ENCODE measurements around the gene MAPKAPK3.

The MAPKAPK3 gene

DNA sequence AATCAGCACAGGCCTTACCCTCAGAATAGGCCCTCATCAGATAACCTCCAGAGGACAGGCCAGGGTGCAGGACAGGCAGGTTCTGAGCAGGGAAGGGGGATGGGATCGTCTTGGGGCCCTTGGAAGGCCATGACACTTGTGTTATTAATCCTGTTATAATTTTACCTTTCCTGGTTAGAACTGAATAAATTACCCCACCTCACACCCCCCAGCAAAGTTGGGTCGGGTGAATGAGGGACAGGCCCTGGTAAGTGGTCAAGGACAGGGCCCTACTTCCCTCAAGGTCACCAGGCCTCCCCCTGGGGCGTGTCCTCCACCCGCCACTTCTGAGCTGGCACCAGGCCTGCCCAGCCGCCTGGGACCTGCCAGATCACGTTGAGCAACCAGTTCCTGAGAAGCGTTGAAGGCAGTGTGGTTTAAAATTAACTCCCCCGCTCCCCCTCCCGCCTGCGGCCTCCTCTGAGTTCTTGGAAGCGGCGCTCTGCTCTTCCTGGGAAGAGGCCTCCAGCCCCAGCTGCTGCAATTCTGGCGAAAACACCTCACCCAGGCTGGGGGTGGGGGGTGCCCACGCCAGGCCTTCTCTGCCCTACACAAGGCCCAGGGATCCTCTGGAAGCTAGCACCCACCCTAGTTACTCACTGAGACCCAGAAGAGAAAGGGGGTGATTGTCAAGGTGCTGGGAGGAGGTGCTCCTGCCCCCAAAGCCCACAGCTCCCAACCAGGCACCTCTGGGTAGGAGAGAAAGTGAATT, 15.9 kb upstream of the MAPKAPK3 start:
- TF ChIP-seq RAD21 (IDR thresholded peaks at IDR 0.05; ENCODE audit: low read depth) (no peak), EP300 (IDR thresholded peaks at IDR 0.05; ENCODE audit: borderline replicate concordance) (peak; percentile 62; the same call in 1 of the 2 replicates), TCF12 (IDR thresholded peaks at IDR 0.05; ENCODE audit: low read depth) (peak; percentile 83), NFIC (IDR thresholded peaks at IDR 0.05) (peak; percentile 95), CREB1 (IDR thresholded peaks at IDR 0.05; ENCODE audit: low read depth) (no peak), EGR1 (IDR thresholded peaks at IDR 0.05) (peak; percentile 51; the same call in 1 of the 2 replicates), TAF1 (IDR thresholded peaks at IDR 0.05; ENCODE audit: low read depth) (0 out of 2 replicates have a peak, but pooled peaks have one; percentile 27), CEBPB (IDR thresholded peaks at IDR 0.05) (peak; percentile 93), ZBTB7A (IDR thresholded peaks at IDR 0.05; ENCODE audit: low read depth) (0 out of 2 replicates have a peak, but pooled peaks have one; percentile 58), FOXM1 (IDR thresholded peaks at IDR 0.05; ENCODE audit: borderline replicate concordance, low read depth) (peak; percentile 66; the same call in 1 of the 2 replicates), YY1 (IDR thresholded peaks at IDR 0.05; ENCODE audit: low read depth) (0 out of 2 replicates have a peak, but pooled peaks have one; percentile 39), TEAD4 (IDR thresholded peaks at IDR 0.05) (peak; percentile 55)
- TF ChIP-seq, protein P1, sequence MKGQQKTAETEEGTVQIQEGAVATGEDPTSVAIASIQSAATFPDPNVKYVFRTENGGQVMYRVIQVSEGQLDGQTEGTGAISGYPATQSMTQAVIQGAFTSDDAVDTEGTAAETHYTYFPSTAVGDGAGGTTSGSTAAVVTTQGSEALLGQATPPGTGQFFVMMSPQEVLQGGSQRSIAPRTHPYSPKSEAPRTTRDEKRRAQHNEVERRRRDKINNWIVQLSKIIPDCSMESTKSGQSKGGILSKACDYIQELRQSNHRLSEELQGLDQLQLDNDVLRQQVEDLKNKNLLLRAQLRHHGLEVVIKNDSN (IDR thresholded peaks at IDR 0.05) = peak; percentile 44
- TF ChIP-seq, protein P2, sequence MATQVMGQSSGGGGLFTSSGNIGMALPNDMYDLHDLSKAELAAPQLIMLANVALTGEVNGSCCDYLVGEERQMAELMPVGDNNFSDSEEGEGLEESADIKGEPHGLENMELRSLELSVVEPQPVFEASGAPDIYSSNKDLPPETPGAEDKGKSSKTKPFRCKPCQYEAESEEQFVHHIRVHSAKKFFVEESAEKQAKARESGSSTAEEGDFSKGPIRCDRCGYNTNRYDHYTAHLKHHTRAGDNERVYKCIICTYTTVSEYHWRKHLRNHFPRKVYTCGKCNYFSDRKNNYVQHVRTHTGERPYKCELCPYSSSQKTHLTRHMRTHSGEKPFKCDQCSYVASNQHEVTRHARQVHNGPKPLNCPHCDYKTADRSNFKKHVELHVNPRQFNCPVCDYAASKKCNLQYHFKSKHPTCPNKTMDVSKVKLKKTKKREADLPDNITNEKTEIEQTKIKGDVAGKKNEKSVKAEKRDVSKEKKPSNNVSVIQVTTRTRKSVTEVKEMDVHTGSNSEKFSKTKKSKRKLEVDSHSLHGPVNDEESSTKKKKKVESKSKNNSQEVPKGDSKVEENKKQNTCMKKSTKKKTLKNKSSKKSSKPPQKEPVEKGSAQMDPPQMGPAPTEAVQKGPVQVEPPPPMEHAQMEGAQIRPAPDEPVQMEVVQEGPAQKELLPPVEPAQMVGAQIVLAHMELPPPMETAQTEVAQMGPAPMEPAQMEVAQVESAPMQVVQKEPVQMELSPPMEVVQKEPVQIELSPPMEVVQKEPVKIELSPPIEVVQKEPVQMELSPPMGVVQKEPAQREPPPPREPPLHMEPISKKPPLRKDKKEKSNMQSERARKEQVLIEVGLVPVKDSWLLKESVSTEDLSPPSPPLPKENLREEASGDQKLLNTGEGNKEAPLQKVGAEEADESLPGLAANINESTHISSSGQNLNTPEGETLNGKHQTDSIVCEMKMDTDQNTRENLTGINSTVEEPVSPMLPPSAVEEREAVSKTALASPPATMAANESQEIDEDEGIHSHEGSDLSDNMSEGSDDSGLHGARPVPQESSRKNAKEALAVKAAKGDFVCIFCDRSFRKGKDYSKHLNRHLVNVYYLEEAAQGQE (IDR thresholded peaks at IDR 0.05; ENCODE audit: low read depth) = no peak
- TF ChIP-seq, protein P3, sequence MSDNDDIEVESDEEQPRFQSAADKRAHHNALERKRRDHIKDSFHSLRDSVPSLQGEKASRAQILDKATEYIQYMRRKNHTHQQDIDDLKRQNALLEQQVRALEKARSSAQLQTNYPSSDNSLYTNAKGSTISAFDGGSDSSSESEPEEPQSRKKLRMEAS (IDR thresholded peaks at IDR 0.05) = peak; percentile 83

DNA sequence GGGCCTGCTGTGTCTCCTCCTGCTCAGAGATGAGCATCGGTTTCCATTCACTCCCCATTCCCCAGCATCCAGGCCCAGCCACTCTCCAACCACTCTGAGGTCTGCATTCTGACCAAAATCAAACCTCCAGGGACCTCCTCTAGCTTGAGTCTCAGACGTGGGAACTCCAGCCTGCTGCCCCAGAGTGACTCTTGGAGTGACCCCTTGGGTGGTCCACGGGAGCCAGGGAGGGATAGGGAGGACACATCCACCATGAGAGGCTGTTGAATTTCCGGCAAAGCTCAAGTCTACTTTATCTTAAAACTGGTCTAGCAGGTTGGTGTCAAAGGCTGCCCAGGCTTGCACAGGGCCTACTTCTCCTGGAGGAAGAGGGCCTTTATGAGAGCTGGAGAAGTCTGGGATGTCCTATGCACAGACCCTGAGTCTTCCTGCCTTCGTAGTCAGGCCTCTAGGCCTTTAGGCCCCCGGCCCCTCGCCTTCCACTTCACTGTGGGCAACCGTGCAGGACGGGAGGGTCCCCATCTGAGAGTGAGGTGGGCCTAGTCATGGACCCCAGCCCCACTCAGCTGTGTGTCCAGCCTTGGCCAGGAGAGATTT, 14.3 kb upstream of the MAPKAPK3 start:
- TF ChIP-seq, protein P3 (IDR thresholded peaks at IDR 0.05) = no peak
- no peak for TF ChIP-seq EGR1 (IDR thresholded peaks at IDR 0.05)
- no peak for TF ChIP-seq TEAD4 (IDR thresholded peaks at IDR 0.05)
- TF ChIP-seq, protein P2 (IDR thresholded peaks at IDR 0.05; ENCODE audit: low read depth) = no peak
- TF ChIP-seq TCF12 (IDR thresholded peaks at IDR 0.05; ENCODE audit: low read depth) = no peak
- TF ChIP-seq, protein P1 (IDR thresholded peaks at IDR 0.05) = no peak
- no peak for TF ChIP-seq NFIC (IDR thresholded peaks at IDR 0.05)
- no peak for TF ChIP-seq EP300 (IDR thresholded peaks at IDR 0.05; ENCODE audit: borderline replicate concordance)
- TF ChIP-seq FOXM1 (IDR thresholded peaks at IDR 0.05; ENCODE audit: borderline replicate concordance, low read depth) = no peak
- no peak for TF ChIP-seq CREB1 (IDR thresholded peaks at IDR 0.05; ENCODE audit: low read depth)
- TF ChIP-seq ZBTB7A (IDR thresholded peaks at IDR 0.05; ENCODE audit: low read depth) = no peak
- TF ChIP-seq CEBPB (IDR thresholded peaks at IDR 0.05) = no peak
- no peak for TF ChIP-seq RAD21 (IDR thresholded peaks at IDR 0.05; ENCODE audit: low read depth)
- TF ChIP-seq TAF1 (IDR thresholded peaks at IDR 0.05; ENCODE audit: low read depth) = no peak
- TF ChIP-seq YY1 (IDR thresholded peaks at IDR 0.05; ENCODE audit: low read depth) = no peak

DNA sequence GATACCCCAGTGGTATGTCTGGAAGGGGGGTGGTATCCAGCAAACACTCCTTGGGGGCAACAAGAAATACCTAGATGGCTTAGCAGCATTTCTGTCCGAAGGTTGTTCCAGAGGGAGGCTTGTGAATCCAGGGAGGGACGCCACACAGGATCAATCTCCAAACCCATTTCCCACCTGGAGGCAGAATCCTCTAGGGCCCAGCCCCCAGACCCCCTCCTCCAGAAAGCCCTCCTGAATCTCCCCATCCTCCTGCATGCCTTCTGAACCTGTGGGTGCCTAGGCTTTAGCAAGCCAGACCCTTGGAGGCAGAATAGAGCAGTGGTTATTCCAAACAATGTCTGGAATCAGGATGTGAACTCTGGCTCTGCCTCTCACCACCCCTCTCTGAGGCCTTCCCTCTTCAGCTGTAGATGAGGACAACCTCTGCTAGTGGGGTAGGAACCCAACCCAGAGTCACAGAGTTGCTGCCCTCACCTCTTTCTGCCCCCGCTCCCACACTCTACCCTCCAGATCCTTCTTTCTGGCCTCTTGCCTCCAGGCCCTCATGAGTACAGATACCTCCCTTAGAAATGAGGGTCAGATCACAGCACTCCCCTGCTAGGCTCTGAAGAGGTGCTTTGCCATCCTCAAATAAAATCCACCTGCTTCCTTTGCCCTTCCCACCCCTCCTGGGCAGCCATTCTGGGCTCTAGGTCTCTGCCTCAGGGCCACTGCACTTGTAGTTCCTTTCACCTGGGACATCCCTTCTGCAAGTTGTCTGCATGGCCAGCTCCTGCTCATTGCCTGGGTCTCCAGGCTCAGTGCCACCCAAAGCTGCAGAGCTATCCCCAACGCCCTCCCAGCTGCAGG, 13.5 kb upstream of the MAPKAPK3 start:
- no peak for TF ChIP-seq CREB1 (IDR thresholded peaks at IDR 0.05; ENCODE audit: low read depth)
- TF ChIP-seq, protein P1 (IDR thresholded peaks at IDR 0.05) = no peak
- no peak for TF ChIP-seq TCF12 (IDR thresholded peaks at IDR 0.05; ENCODE audit: low read depth)
- TF ChIP-seq CEBPB (IDR thresholded peaks at IDR 0.05) = no peak
- TF ChIP-seq YY1 (IDR thresholded peaks at IDR 0.05; ENCODE audit: low read depth) = no peak
- no peak for TF ChIP-seq NFIC (IDR thresholded peaks at IDR 0.05)
- TF ChIP-seq TAF1 (IDR thresholded peaks at IDR 0.05; ENCODE audit: low read depth) = no peak
- TF ChIP-seq EGR1 (IDR thresholded peaks at IDR 0.05) = no peak
- TF ChIP-seq, protein P3 (IDR thresholded peaks at IDR 0.05) = no peak
- no peak for TF ChIP-seq TEAD4 (IDR thresholded peaks at IDR 0.05)
- TF ChIP-seq, protein P2 (IDR thresholded peaks at IDR 0.05; ENCODE audit: low read depth) = no peak
- TF ChIP-seq EP300 (IDR thresholded peaks at IDR 0.05; ENCODE audit: borderline replicate concordance) = no peak
- no peak for TF ChIP-seq RAD21 (IDR thresholded peaks at IDR 0.05; ENCODE audit: low read depth)
- no peak for TF ChIP-seq ZBTB7A (IDR thresholded peaks at IDR 0.05; ENCODE audit: low read depth)
- TF ChIP-seq FOXM1 (IDR thresholded peaks at IDR 0.05; ENCODE audit: borderline replicate concordance, low read depth) = no peak
